Prostate gland (tissue), 2 donors: ENCODE results near the gene ITGA8.

ENCODE experiments used
- POLR2A ChIP-seq: fragments of 450-650 bp; IDR thresholded peaks from one replicate; pipeline ENCODE4 v1.6.1; 2016; ENCODE audit warnings: antibody characterized with exemption, mild to moderate bottlenecking
- TF ChIP-seq, protein P1 (sequence below), 4 experiments: fragments of 200-600 bp in 2 of 4; fragments of 450-650 bp in 2 of 4; sonication (generic) in 2 of 4; IDR thresholded peaks; 1 replicate in 3 of 4; 2 replicates in 1 of 4; pipeline ENCODE4 v1.5.1; 2016 to 2019; ENCODE audit warnings: antibody characterized with exemption in 4 of 4, mild to moderate bottlenecking in 2 of 4, moderate library complexity in 2 of 4

DNA sequence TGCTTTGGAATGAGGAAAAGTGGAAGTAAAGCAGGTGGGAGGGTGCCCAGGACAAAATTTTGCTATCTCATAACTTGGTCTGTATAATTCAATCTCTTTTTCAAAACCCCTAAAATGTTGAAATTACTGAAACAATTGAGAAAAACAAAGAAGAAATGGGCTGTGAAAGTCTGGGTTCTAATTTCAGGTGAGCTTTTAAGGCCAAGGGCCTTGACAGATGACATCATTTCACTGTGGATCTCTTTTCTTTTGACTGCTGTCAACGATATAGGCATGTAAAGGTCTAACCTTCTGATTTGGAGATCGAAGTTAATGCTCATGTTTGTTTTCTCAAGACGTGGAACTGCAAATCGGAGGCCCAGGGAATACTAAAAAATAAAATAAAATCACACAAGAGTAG, 127.8 kb downstream of the ITGA8 start:
- TF ChIP-seq, protein P1, sequence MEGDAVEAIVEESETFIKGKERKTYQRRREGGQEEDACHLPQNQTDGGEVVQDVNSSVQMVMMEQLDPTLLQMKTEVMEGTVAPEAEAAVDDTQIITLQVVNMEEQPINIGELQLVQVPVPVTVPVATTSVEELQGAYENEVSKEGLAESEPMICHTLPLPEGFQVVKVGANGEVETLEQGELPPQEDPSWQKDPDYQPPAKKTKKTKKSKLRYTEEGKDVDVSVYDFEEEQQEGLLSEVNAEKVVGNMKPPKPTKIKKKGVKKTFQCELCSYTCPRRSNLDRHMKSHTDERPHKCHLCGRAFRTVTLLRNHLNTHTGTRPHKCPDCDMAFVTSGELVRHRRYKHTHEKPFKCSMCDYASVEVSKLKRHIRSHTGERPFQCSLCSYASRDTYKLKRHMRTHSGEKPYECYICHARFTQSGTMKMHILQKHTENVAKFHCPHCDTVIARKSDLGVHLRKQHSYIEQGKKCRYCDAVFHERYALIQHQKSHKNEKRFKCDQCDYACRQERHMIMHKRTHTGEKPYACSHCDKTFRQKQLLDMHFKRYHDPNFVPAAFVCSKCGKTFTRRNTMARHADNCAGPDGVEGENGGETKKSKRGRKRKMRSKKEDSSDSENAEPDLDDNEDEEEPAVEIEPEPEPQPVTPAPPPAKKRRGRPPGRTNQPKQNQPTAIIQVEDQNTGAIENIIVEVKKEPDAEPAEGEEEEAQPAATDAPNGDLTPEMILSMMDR (IDR thresholded peaks at IDR 0.05) = no peak
- no peak for TF ChIP-seq POLR2A
